Mucosa of descending colon (tissue), 3 donors: ENCODE results near the gene C3orf22. TPM values are rescaled to one million over a fixed set of nuclear protein-coding genes. Genes with fewer than 3 reads are reported as not detected.

ENCODE experiments used
- ATAC-seq: fragments of 200-7000 bp; cut with Tn5 transposase; one replicate; pipeline ENCODE4 v1.9.1; 2020; ENCODE audit warnings: mild to moderate bottlenecking, moderate library complexity
- DNase-seq, 3 donors: peaks; one replicate each; pipeline ENCODE4 v3.0.0-alpha.2; 2020
- H3K36me3 ChIP-seq: fragments of 200-600 bp; one replicate; pipeline ENCODE4 v1.8.0; 2021; ENCODE audit warnings: low read depth, mild to moderate bottlenecking
- H3K4me1 ChIP-seq: fragments of 200-600 bp; one replicate; pipeline ENCODE4 v1.8.0; 2021; ENCODE audit warnings: low read depth, mild to moderate bottlenecking
- H3K4me3 ChIP-seq: fragments of 200-600 bp; one replicate; pipeline ENCODE4 v1.8.0; 2021; ENCODE audit warnings: mild to moderate bottlenecking
- H3K9me3 ChIP-seq: fragments of 200-600 bp; one replicate; pipeline ENCODE4 v1.8.0; 2021; ENCODE audit warnings: mild to moderate bottlenecking
- CTCF ChIP-seq: fragments of 200-600 bp; IDR thresholded peaks from one replicate; pipeline ENCODE4 v1.8.0; 2022; ENCODE audit warnings: antibody characterized with exemption, mild to moderate bottlenecking
- intact Hi-C, 2 donors: fragments of 100-400 bp; cut with DNase I in 1 of 2; cut with micrococcal nuclease in 1 of 2; formaldehyde crosslinking; loops; one replicate each; pipeline versions ENCODE4 v1.11.0 to v1.11.1; 2022; cut with DNase I, micrococcal nuclease
- total RNA-seq, 3 donors: library from RNA; stranded (reverse); fragmentation: NEBNext Ultra II Directional in 2 of 3; extraction: Animal tissue kit (Norgen Biotek cat#: 25700) in 2 of 3; gene quantifications; one replicate each; pipeline versions ENCODE4 v1.2.1 to v1.2.4, GENCODE V29; 2021 to 2023
- donor health status: DM: no; HTN: no; CAD: no; lungs with moderate emphysema.
- donor health status: DM: no; HTN: no; CAD: no.
- donor health status: DM: no; HTN: yes; CAD: no.

C3orf22 gene
- total RNA-seq, 3 donors from 2014 or later = not detected

GRCh38 chr3:126525853-126526667 lies 32.7 kb downstream of the C3orf22 start:
- TF ChIP-seq CTCF = no peak
- H3K4me1 ChIP-seq = peaks cover 11% of the 10 kb centered on the region
- no peaks in the 10 kb centered on the region for H3K9me3 ChIP-seq
- DNase-seq = no peak
- ATAC-seq = no peak
- intact Hi-C loops = no loop called here
- no peak overlapping the region for H3K4me3 ChIP-seq
- H3K36me3 ChIP-seq = no peaks in the 10 kb centered on the region

DNA sequence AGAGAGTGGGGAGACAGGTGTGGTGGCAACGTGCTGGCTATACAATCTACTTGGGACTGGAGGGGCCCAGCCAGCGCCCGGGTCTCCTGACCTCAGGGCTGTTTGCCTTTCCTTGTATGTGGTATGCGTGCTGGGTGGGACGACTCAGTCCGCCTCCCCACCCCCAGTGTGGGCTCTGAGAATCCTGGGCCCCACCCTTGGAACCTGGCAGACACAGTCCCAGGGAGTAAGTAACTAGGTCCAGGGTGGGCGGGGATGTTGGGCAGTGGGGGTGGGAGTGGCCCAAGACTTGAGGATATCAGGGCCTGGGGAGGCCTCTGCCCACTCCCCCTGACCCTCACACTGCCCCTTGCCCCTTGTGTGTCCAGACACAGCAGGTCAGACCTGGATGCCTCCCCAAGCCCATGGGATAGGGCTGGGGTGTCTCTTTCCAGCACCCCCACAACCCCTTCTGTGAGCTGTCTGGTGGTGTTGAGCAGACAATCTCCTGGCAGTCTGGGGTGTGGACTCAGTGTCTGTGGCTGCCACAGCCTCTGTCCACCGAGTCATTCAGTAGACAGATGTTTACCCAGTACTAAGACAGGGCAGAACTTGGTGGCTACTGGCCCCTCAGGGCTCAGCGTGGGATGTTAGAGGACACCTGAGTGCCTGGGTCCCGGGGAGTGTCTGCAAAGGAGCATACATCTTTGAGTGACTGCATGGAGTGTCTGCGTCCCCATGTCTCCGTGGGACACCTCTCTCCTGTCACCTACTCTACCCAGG lies 33.5 kb downstream of the C3orf22 start:
- ATAC-seq (no peak), DNase-seq (peak in 1 of 3 donors; percentile 23)
- Histone ChIP-seq H3K4me3 (no peak overlapping the region), H3K36me3 (no peaks in the 10 kb centered on the region), H3K4me1 (peaks cover 11% of the 10 kb centered on the region), H3K9me3 (no peaks in the 10 kb centered on the region)
- intact Hi-C loops = no loop called here
- TF ChIP-seq CTCF = no peak

- DNase-seq (peak; percentile 38 to 58 (median 53)), ATAC-seq (peak; percentile 8)
- intact Hi-C loops = no loop called here
- H3K36me3 ChIP-seq = no peaks in the 10 kb centered on the region
- H3K4me1 ChIP-seq = peaks cover 11% of the 10 kb centered on the region
- H3K4me3 ChIP-seq = no peak overlapping the region
- no peaks in the 10 kb centered on the region for H3K9me3 ChIP-seq
- TF ChIP-seq CTCF = no peak
These were observed 34.2 kb downstream of the C3orf22 start for GRCh38 chr3:126524429-126524988.

- Histone ChIP-seq H3K4me3 (no peak within 1 kb of the TSS), H3K4me1 (peaks cover 11% of the 10 kb centered on the region), H3K9me3 (no peaks in the 10 kb centered on the region), H3K36me3 (no peaks in the 10 kb centered on the region)
- DNase-seq (peak; percentile 63 to 90 (median 89)), ATAC-seq (peak; percentile 86)
- intact Hi-C loops = no loop called here
- TF ChIP-seq CTCF = no peak
These were observed 34.8 kb downstream of the C3orf22 start, which contains the start of gene CHST13 for GRCh38 chr3:126523745-126524428. Gene CHST13, plus strand, starts transcription at chr3:126524155. Its CDS starts 178 bp downstream, at chr3:126524333.

DNA sequence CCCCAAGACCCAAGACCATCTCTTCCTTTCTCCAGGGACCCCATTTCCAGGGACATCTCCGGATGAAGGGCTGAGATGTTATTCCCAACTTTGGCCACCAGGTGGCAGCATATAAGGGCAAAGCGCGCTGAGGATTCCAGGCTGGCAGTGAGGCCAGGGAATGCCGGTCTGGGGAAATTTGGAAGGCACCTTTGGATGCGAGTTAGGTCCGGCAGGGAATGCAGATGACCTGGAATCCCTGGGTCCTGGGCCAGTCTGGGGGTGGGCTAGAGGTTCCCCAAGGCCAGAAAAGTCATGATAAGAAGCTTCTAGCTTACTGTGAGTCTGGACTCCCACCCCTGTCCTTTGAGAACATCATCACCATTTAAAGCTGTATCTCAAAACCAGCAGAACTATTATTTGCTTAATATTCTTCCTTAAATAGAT lies 36.4 kb downstream of the C3orf22 start:
- Histone ChIP-seq H3K4me3 (no peak overlapping the region), H3K9me3 (no peaks in the 10 kb centered on the region), H3K4me1 (peaks cover 11% of the 10 kb centered on the region), H3K36me3 (no peaks in the 10 kb centered on the region)
- TF ChIP-seq CTCF = peak; percentile 92
- peak; percentile 51 for ATAC-seq
- DNase-seq = peak; percentile 48 to 66 (median 60)
- intact Hi-C loops = no loop called here
